HG03095 (cell line): ENCODE measurements around the gene TUBB1.
A peak's percentile ranks its signal among the peaks of the same experiment; 100 is the strongest.
"Not testable (repeated sequence)": the region's sequence is repeated elsewhere in the genome, so short reads cannot be mapped to it uniquely, and the experiment has no call there.

Experiments used
- ATAC-seq: cut with Tn5 transposase; IDR thresholded peaks from one replicate; pipeline ENCODE4 v1.9.1; 2021; ENCODE audit warnings: moderate library complexity; ENCODE audit not compliant: unreplicated experiment

TUBB1 gene

DNA sequence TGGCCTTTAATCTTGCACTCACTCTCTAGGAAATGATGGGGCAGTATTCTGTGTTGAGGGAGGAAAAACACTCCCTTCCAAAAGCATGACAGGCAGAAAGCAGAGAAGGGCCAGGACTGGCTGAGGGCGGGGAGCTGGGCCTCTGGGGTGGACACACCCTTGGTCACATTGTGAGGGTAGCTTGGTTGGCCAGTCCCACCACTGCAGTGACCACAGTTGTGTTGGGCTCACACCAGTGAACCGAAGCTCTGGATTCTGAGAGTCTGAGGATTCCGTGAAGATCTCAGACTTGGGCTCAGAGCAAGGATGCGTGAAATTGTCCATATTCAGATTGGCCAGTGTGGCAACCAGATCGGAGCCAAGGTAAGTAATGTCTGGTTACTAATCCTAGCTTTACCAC lies at the start of gene TUBB1:
Gene TUBB1, plus strand, starts transcription at position 213 of the 400 bp plus-strand sequence. Its CDS starts 94 bp downstream, at position 307.
- ATAC-seq = no peak

DNA sequence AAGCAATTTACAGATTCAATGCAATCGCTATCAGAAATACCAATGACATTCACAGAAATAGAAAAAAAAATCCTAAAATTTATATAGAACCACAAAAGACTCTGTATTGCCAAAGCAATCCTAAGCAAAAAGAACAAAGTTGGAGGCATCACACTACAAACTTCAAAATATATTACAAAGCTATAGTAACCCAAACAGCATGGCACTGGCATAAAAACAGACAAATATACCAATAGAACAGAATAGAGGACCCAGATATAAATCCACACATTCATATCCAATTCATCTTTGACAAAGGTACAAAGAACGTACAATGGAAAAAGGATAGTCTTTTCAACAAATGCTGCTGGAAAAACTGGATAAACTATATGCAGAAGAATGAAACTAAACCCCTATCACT lies 49.8 kb upstream of the TUBB1 start:
- no peak for ATAC-seq

DNA sequence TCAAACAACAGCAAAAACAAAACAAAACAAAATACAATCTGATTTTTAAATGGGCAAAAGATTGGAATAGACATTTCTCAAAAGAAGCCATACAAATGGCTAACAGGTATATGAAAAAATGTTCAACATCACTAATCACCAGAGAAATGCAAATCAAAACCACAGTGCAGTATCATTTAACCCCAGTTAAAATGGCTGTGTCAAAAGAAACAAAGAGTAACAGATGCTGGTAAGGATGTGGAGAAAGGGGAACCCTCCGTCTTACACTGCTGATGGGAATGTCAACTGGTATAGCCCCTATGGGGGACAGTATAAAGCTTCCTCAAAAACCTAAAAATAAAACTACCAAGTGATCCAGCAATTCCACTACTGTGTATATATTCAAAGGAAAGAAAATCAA lies 49.1 kb upstream of the TUBB1 start:
- ATAC-seq = no peak

DNA sequence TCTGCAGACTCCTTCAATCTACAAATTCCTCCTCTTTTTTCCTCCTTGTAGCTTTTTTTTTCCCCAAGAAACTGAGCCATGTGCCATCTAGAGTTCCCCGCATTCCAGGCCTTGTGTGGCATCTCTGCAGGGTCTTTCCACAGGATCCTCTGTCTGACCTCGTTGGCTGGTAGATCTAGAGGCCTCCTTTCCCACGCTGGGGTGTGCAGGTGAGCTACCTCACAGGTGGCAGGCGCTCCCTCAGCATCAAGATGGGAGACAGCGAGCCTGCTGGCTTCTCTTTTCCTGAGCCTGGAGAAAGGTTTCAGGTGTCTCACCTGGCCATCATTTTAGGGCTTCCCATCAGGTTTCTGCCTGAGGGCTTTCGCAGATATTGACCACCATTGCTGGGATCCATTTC lies 47.8 kb upstream of the TUBB1 start:
- no peak for ATAC-seq

DNA sequence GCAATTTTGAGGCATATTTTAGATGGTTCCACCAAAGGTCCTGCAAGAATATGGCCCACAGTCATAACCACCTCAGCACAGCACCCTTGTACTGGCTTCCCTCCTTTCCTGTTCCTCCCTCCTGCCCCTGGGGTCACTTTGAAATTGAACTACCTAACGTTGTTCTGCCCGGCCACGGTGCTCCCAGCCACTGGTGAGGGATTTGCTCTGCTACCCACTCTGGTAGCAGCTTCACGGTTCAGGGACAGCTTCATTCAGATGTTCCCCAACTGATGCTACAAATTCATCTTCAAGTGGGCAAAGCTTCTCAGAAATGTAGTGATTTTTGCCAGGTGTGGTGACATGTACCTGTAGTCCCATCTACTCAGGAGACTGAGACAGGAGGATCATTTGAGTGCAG lies 46.0 kb upstream of the TUBB1 start:
- ATAC-seq = no peak

DNA sequence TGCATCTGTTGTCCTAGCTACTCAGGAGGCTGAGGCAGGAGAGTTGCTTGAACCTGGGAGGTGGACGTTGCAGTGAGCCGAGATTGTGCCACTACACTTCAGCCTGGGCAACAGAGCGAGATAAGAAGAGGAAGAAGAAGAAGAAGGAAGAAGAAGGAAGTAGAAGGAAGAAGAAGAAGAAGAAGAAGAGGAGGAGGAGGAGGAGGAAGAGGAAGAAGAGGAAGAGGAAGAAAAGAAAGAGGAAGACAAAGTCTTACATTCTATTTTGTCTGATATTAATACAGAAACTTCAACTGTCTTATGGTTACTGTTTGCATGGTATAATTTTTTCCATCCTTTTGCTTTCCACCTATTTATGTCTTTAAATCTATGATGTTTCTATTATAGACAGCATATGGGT lies 45.4 kb upstream of the TUBB1 start:
- no peak for ATAC-seq

DNA sequence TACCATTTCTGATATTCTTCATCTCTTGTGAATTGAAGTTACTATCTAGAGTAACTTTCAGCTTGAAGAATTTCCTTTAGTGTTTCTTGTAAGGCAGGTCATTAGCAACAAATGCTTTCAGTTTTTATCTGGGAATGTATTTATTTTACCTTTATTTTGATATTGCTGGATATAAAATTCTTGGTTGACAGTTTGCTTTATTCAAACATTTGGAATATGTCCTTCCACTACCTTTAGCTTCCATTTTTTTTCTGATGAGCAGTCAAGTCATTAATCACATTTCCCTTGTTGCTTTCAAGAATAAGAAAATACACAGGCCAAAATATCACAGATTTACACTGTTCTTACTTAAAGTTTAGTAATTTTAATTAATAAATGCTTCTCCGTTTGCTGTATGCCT lies 43.9 kb upstream of the TUBB1 start:
- ATAC-seq = no peak

DNA sequence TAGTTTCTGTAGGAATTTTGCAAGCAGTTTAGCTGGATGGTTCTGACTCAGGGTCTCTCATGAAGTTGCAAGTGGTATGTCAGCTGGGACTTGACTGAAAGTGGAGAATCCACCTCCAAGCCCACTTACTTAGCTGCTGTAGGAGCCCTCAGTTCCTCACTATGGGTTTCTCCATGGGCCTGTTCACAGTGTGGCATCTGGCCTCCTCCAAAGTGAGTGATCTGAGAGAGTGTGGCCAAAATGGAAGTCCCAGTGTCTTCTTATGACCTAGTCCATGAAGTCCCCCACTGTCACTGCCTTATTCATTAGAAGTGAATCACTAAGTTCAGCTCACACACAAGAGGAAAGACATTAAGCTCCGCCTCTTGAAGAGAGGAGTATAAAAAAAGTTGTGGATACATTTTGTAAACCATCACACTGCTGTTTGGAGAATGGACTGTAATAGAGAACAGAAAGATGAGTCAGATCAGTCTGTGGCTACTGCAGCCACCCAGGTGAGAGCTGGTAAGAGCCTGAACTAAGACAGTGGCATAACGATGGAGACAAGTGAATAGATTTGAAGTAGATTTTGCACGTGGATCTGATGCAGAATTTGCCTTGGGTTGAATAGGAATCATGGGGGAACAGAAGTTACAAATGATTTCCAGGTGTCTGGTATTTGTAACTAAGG lies 43.0 kb upstream of the TUBB1 start:
- ATAC-seq = no peak

DNA sequence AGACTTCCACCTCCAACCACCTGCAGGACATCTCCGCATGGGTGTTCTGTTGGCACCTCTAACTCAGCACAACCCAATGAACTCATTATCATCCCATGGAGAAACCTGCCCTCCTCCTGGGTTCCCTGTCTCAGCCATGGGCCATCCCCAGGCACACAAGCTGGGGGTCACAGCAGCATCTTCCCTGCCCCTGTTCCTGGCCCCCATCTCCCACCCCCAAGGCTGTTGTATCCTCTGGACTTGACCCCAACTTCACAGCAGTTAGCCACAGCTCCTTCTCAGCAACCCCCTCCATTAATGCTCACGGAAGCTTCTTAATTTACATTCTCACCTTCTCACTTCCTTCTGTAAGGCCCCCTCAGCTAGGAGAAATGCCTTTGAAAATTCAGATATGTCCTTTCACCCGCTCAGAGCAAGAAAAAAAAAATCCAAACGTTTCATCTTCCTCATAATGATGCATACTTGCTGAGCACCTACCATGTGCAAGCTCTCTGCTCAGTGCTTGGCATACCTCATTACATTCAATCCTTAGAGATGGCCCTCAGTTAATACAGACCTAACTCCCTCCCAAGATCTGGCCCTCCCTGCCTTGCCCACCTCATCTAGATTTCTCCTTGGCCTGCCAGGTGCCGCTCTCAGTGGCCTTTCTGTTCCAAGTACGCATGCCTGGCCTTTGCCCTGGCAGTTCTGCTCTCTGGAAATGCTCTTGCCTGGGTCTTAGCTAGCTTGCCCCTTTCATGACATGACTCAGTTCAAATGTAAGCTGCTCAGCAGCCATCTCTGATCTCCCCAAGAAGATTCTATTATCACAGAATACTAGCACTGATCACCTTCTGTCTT lies 40.7 kb upstream of the TUBB1 start:
- ATAC-seq = no peak

DNA sequence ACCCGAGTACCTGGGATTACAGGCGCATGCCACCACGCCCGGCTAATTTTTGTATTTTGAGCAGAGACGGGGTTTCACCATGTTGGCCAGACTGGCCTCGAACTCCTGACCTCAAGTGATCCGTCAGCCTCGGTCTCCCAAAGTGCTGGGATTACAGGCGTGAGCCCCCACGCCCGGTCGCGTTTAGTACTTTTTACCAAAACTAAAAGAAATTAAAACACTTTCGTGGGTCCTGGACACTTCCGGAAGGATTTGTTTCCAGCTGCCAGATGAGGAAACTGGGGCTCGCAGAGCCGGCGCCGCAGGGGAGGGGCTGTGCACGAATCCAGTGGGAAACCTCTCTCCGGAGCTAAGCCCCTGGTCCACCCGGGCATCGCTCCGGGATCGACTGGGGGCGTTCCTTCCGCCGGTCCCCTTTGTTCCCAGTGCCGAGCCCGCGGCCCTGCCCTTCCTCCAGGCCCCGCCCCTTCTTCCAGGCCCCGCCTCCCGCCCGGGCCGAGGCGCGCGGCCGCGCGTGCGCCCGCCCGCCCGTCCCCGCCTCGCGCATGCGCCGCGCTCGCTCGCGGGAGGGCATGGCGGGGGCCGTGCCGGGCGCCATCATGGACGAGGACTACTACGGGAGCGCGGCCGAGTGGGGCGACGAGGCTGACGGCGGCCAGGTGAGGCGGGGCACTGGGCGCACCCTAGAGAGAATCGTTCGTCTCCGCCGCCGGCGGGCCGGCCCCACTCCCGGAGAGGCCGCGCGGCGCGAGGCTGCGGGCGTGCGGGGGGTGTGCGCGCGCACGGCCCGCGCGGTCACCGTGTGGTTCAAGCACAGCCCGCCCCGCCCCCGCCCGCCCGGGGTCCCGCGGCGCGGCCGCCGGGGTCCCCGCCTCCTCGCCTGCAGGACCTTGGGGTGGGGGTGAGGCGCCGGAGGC lies 38.3 kb upstream of the TUBB1 start, which contains the start of gene NELFCD:
Gene NELFCD, plus strand, starts transcription at position 546 of the 917 bp plus-strand sequence. Its CDS starts 54 bp downstream, at position 600.
- ATAC-seq = peak; percentile 70

DNA sequence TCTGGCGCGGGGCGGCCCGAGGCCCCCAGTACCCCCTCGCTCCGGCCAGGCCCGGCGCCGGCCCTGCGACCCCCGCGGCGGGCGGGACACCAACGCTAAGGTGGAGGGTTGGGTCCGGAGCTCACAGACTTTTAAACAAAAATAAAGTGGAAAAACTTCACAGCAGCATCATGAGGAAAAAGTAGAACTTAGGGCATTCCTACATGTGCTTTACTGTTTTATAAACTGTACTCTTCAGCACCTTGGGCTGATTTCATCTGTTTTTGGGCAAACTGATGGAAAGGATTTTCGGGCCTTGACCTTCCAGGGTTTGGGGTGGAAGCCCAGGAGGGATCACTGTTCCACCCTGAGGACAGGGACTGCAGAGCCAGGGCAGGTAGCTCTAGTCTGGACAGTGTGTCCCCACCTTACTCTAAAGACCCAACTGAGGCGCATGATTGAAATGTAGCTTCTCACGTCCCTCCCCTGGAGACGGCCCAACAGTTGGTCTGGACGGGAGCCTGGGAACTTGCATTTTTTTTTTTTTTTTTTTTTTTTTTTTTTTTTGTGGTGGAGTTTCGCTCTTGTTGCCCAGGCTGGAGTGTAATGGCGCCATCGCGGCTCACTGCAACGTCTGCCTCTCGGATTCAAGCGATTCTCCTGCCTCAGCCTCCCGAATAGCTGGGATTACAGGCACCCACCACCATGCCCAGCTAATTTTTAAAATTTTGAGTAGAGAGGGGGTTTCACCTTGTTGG lies 37.4 kb upstream of the TUBB1 start:
- ATAC-seq = no peak

DNA sequence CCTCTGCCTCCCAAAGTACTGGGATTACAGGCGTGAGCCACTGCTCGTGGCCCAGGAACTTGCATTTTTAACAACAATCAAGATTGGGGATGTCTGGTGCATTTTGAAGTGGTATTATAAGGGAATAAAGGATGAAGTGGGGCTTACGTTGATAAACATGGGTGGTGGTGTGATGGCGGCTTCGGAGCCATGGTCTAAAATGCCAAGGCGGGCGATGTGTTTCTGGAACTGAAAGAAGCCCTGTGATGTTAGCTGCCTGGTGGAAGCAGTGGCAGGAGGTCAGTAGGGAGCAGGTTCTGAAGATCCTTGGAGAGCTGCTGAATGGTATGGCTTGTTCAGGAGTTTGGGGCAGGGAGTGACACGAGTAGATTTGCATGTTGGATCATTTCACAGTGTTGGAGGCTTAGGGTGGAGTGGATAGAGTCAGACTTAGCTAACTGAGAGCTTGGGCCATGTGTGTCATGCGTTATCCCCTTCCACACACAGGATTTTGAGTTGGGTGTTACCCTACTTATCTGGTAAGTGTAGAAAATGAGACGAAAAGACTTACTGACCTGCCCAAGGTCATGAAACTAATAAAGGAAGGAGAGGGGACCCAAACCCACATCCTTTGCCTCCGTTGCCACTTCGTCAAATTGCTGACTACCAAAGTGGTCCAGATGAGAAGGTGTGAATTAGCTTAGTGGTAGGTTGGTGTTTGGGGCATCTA lies 36.7 kb upstream of the TUBB1 start:
- no peak for ATAC-seq

DNA sequence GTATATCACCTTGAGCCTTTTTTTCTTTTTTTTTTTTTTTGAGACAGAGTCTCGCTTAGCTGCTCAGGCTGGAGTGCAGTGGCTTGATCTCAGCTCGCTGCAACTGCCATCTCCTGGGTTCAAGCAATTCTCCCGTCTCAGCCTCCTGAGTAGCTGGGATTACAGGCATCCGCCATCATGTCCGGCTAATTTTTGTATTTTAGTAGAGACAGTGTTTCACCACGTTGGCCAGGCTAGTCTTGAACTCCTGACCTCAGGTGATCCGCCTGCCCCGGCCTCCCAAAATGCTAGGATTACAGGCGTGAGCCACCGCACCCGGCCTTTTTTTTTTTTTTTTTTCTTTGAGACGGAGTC lies 36.1 kb upstream of the TUBB1 start:
- not testable (repeated sequence) for ATAC-seq

DNA sequence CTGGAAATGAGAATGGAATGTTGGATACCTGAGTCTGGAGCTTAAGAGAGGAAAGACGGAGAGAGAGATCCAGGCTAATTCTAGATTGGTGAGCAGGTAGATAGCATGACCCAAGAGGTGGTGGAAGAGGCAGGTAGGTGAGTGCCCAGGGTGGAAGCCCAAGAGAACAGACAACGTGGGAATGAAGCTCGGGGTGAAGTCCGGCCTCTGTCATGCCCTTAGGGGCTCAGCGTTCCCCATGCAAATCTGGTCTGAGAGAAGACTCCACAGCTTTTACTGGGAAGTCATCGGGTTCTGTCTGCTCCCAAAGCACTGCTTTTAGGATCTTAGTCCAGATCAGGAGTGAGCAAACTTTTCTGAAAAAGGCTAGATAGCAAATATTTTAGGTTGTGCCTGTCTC lies 34.5 kb upstream of the TUBB1 start:
- no peak for ATAC-seq

DNA sequence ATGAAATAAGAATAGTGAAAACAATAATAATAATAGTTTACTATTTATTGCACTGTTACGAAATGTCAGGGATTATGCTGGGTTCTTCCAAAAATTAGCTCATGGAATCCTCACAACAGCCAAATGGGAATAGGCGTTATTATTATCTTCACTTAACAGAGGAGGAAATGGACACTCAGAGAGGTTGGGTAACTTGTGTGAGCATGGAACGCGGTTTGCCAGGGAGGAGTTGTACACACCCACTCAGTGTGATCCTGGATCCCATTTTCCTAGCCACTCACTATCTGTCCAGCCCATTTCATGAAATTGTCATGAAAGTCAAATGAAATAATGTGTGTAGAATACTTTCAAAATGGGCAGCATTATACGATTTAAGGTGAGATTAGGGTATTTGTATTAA lies 33.6 kb upstream of the TUBB1 start:
- no peak for ATAC-seq

DNA sequence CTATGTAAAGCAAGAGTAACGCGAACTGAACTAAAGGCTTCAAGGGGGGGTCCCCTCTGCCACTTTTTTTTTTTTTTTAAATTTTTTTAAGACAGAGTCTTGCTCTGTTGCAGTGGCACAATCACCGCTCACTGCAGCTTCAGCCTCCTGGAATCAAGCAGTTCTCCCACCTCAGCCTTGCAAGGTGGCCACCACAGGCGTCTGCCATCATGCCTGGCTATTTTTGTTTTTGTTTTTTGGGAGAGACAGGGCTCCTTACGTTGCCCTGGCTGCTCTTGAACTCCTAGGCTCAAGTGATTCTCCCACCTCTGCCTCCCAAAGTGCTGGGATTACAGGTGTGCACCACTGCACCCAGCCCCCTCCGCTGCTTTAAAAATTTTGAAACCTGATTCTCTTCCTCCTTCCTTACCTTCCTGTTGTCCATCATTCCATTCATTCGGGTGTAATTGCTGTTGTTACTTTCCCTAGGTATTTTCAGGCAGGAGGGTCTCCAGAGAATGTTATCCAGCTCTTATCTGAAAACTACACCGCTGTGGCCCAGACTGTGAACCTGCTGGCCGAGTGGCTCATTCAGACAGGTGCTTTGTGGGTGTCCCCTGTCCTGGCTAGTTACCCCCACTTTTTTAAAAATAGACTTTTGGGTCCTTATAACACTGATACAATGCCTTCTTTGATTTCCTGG lies 32.8 kb upstream of the TUBB1 start:
- no peak for ATAC-seq

DNA sequence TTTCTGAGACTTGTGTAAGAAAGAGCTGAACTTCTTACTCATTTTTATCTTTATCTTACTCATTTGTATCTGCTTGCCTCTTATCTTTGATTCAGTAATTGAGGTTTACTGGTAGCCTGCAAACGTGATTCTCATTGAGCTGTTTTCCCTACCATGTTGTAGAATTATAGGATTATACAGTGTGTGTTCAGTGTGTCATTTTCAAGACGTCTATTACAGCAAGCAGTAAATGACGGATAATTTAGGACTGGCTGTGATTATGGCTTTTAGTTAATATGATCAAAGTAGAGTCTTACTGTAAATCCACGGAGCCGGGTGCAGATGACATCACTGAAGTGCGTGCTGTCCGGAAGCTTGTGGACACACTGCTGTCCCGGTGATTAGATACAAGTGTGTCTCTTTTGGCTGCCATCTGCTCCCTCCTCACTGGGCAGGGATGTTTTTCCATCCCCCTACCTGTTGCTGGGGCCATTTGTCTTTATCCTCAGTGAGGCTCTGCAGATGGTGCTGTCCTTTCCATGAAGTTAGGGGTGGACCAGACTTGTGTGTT lies 32.2 kb upstream of the TUBB1 start:
- no peak for ATAC-seq

DNA sequence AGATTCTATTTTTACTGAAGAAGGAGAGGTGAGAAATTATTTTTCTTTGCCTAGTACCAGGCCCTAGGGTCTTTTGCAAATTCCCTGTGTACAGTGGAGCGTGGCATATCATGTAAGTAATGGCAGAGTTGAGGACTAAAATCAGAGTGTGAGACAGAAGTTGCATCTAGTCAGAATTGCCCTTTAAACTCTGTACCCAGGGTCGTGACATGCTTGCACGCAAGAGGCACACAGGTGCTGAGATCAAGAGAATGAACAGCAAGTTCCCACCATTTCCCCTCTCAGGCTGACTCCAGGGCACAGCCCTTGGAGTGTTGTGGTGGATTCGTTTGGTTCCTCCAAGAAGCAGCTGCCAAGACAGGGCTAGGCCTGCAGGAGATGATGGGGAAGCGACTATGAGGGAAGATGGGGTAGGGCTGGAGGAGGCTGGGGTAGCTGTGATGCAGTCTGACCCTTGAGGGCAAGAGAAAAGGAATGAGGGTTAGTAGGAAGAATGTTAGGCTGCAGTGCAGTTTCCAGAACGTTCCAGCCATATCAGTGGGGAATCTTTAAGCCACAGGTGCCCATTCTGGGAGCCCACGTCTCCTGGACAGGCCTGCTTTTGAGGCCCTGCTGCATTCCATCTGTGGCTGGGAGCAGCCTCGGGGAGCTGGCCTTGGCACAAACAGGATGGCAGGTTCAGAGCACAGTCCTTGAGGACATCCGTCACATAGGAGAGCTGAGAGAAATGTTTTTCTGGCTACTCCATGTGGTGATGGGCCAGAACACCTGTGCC lies 31.3 kb upstream of the TUBB1 start:
- no peak for ATAC-seq

DNA sequence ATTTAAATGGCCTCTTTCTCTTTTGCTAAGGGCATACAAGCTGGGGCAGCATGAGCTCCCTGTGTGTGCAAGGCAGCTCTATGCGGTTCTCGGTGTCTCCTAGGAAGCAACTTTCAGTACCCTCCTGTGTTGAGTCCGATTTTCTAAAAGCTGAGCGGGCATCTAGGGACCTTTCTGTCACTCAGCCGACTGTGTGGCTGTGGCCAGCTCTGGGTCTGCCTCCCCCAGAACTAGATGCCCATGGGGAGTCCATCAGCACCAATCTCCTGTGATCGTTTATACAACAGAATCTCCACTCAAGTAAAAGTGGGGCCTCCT lies 30.7 kb upstream of the TUBB1 start:
- no peak for ATAC-seq
